Activated T-cell treated with anti-CD3 and anti-CD28 coated beads, Interleukin-2, amount 50 U/mL, for 72 hours (primary cell): ENCODE measurements around the gene ZNF831. TPM values are rescaled to one million over a fixed set of nuclear protein-coding genes. Genes with fewer than 3 reads are reported as not detected.

Experiments used
- ATAC-seq, 2 donors: fragments of 150-1000 bp; cut with Tn5 transposase; replicated peaks in 1 of 2; 2 replicates each; pipeline ENCODE4 v1.10.0; 2021; ENCODE audit warnings: moderate library complexity in 2 of 2, mild to moderate bottlenecking in 1 of 2
- DNase-seq, 2 donors: peaks; one replicate each; pipeline ENCODE4 v3.0.0; 2021 to 2022; ENCODE audit warnings: mixed read lengths in 1 of 2
- H3K27ac Mint-ChIP-seq: one replicate; pipeline ENCODE4 v1.8.0; 2022; ENCODE audit warnings: mild to moderate bottlenecking, moderate library complexity, mixed read lengths
- H3K27me3 Mint-ChIP-seq: one replicate; pipeline ENCODE4 v1.8.0; 2022; ENCODE audit warnings: low read depth, mixed read lengths
- H3K36me3 Mint-ChIP-seq, 2 donors: one replicate each; pipeline ENCODE4 v1.8.0; 2022; ENCODE audit warnings: mixed read lengths in 2 of 2, mild to moderate bottlenecking in 1 of 2; ENCODE audit not compliant: insufficient read depth in 2 of 2
- H3K4me1 Mint-ChIP-seq: one replicate; pipeline ENCODE4 v1.8.0; 2022; ENCODE audit warnings: low read depth, mixed read lengths
- H3K4me3 Mint-ChIP-seq, 2 donors: one replicate each; pipeline ENCODE4 v1.8.0; 2022; ENCODE audit warnings: mild to moderate bottlenecking in 2 of 2, mixed read lengths in 2 of 2, moderate library complexity in 2 of 2
- H3K9me3 Mint-ChIP-seq, 2 donors: one replicate each; pipeline ENCODE4 v1.8.0; 2022; ENCODE audit warnings: mixed read lengths in 2 of 2
- total RNA-seq, 2 donors: library from RNA; stranded (reverse); gene quantifications; one replicate each; pipeline ENCODE4 v1.2.3, GENCODE V29; 2022

ZNF831 gene
- total RNA-seq, 2 donors from 2014 or later: 8.2 to 9.0 TPM

- DNase-seq: no peak
- H3K36me3 Mint-ChIP-seq: peaks cover 8 to 16% of the 10 kb centered on the region in 2 donors
- H3K4me1 Mint-ChIP-seq: peaks cover 29% of the 10 kb centered on the region
- H3K27ac Mint-ChIP-seq: no peak overlapping the region
- H3K9me3 Mint-ChIP-seq: peaks cover 2 to 5% of the 10 kb centered on the region in 2 donors
- H3K27me3 Mint-ChIP-seq: no peaks in the 10 kb centered on the region
- no peak overlapping the region for H3K4me3 Mint-ChIP-seq
- no peak for ATAC-seq
Observed at GRCh38 chr20:59204165-59204894, 40.7 kb downstream of the ZNF831 start.

DNA sequence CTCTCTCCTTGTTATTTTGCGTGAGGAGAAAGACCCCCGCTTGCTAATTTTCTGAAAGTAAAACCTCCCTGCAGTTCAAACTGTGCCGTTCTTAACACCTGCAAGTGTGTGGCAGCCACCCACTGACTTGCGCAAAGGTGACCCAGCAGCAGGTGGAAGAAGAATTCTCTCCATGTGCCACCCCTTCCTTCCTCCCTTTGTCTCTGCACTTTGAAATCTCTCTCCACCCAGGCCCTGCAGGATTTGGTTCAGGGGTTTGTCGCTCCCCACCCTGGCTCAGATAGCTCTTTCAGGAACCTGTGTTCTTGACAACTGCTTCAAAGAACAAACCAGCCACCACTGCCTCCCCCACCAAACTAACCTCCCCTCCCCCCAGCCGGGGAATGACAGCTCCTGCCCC lies 41.4 kb downstream of the ZNF831 start:
- H3K27ac Mint-ChIP-seq: no peak overlapping the region
- H3K4me1 Mint-ChIP-seq: peaks cover 29% of the 10 kb centered on the region
- DNase-seq: no peak
- no peak for ATAC-seq
- no peak overlapping the region for H3K4me3 Mint-ChIP-seq
- peaks cover 2 to 3% of the 10 kb centered on the region in 2 donors for H3K9me3 Mint-ChIP-seq
- peaks cover 4 to 11% of the 10 kb centered on the region in 2 donors for H3K36me3 Mint-ChIP-seq
- H3K27me3 Mint-ChIP-seq: no peaks in the 10 kb centered on the region

- Mint-ChIP-seq H3K4me1 (peaks cover 29% of the 10 kb centered on the region), H3K4me3 (no peak overlapping the region), H3K27ac (no peak overlapping the region), H3K9me3 (no peaks in the 10 kb centered on the region), H3K27me3 (no peaks in the 10 kb centered on the region), H3K36me3 (peaks cover 0 to 3% of the 10 kb centered on the region in 2 donors)
- DNase-seq (no peak), ATAC-seq (peak; percentile 30 to 40)
Observed at GRCh38 chr20:59207235-59207634, 43.6 kb downstream of the ZNF831 start.

DNA sequence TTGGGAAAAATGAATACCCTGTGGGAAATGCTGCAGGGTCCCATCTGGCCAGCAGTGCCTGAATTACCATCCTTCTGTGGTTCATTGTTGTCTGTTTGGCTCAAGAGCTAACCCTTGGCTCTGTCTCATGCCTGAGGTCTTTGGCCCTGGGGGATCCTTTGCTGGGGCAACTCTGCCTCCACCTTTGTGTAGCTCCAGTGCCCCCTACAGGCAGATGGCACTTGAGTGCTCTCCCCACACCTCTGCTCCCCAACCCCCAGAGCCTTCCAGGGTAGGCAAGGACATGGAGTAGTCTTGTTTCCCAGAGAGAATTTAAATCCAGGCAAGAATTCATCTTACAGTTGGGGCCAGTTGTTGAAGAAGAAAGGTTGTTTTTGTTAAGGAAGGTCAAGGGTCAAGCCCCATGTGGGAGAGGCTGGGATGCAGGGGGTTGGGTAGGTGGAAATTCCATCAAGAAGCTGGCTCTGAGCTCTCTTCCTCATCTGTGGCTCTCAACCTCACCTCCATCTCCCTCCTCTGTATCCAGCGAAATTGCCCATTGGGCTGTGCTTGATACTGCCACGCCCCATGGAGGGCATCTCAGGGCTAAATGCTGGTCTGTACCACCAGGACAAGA lies 44.2 kb downstream of the ZNF831 start:
- Mint-ChIP-seq H3K4me1 (peaks cover 29% of the 10 kb centered on the region), H3K36me3 (peaks cover 0 to 3% of the 10 kb centered on the region in 2 donors), H3K9me3 (no peaks in the 10 kb centered on the region), H3K4me3 (peak overlapping the region in 1 of 2 donors; percentile 42), H3K27ac (peak overlapping the region; percentile 82), H3K27me3 (no peaks in the 10 kb centered on the region)
- DNase-seq (peak; percentile 85 to 86), ATAC-seq (peak; percentile 94 to 99)

DNA sequence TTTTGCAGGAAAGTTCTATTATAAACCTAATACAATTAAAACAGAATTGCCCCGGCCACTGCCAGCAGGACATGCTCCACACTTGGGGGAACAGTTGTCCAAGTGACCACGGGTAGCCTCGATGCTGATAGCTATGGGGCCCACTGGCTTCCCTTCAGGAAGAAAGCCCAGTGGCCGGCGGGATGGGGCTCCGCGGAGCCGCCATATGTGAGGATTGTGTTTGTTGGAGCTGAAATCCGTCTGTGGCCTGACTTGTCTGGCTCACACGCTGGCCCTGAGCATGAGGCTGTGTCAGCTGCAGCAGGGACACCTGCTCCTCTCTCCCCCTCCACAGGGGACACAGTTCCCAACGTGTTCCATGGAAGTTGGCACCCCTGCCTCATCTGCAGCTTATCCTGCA lies 46.6 kb downstream of the ZNF831 start:
- DNase-seq: no peak
- Mint-ChIP-seq H3K4me3 (no peak overlapping the region), H3K9me3 (no peaks in the 10 kb centered on the region), H3K27ac (no peak overlapping the region), H3K4me1 (peaks cover 20% of the 10 kb centered on the region), H3K27me3 (no peaks in the 10 kb centered on the region), H3K36me3 (peaks cover 0 to 3% of the 10 kb centered on the region in 2 donors)
- ATAC-seq: no peak

GRCh38 chr20:59211208-59211765 lies 47.7 kb downstream of the ZNF831 start:
- H3K36me3 Mint-ChIP-seq: peaks cover 0 to 3% of the 10 kb centered on the region in 2 donors
- H3K4me1 Mint-ChIP-seq: peaks cover 15% of the 10 kb centered on the region
- ATAC-seq (no peak), DNase-seq (no peak)
- no peak overlapping the region for H3K4me3 Mint-ChIP-seq
- H3K27ac Mint-ChIP-seq: no peak overlapping the region
- H3K27me3 Mint-ChIP-seq: no peaks in the 10 kb centered on the region
- H3K9me3 Mint-ChIP-seq: no peaks in the 10 kb centered on the region

DNA sequence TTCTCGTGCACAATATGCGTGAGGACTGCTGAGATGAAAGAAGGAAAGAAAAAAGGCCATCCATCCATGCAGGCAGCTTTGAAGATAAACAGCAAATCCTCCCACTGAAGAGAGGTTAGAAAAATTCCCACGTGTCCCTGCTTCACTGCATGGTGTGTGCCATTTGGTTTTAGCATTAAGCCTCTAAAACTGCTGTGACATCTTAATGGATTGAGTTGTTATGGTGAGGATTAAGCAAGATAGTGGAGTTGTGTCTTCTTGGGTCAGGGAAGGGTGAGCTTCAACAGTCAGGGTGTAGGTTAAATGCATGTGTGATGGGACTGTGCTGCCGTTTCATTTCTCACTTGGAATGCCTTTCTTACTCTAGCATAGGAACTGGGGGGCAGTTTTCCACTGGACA lies 50.5 kb downstream of the ZNF831 start:
- ATAC-seq (no peak), DNase-seq (no peak)
- no peaks in the 10 kb centered on the region for H3K27me3 Mint-ChIP-seq
- no peaks in the 10 kb centered on the region for H3K4me1 Mint-ChIP-seq
- H3K36me3 Mint-ChIP-seq: no peaks in the 10 kb centered on the region
- H3K4me3 Mint-ChIP-seq: no peak overlapping the region
- no peaks in the 10 kb centered on the region for H3K9me3 Mint-ChIP-seq
- H3K27ac Mint-ChIP-seq: no peak overlapping the region

GRCh38 chr20:59214606-59215547 lies 51.3 kb downstream of the ZNF831 start:
- no peak overlapping the region for H3K27ac Mint-ChIP-seq

GRCh38 chr20:59217173-59217572 lies 53.6 kb downstream of the ZNF831 start:
- DNase-seq (no peak), ATAC-seq (no peak)
- no peaks in the 10 kb centered on the region for H3K27me3 Mint-ChIP-seq
- no peak overlapping the region for H3K27ac Mint-ChIP-seq
- peaks cover 8% of the 10 kb centered on the region for H3K4me1 Mint-ChIP-seq
- no peak overlapping the region for H3K4me3 Mint-ChIP-seq
- no peaks in the 10 kb centered on the region for H3K36me3 Mint-ChIP-seq
- no peaks in the 10 kb centered on the region for H3K9me3 Mint-ChIP-seq

More at GRCh38 chr20:59214606-59215547, 51.3 kb downstream of the ZNF831 start:
- Mint-ChIP-seq H3K27me3 (no peaks in the 10 kb centered on the region), H3K4me1 (no peaks in the 10 kb centered on the region), H3K4me3 (no peak overlapping the region), H3K36me3 (no peaks in the 10 kb centered on the region), H3K9me3 (no peaks in the 10 kb centered on the region)
- no peak for DNase-seq
- no peak for ATAC-seq

GRCh38 chr20:59217794-59218280 lies 54.2 kb downstream of the ZNF831 start:
- H3K9me3 Mint-ChIP-seq: no peaks in the 10 kb centered on the region
- peaks cover 3% of the 10 kb centered on the region for H3K27me3 Mint-ChIP-seq
- no peak overlapping the region for H3K4me3 Mint-ChIP-seq

DNA sequence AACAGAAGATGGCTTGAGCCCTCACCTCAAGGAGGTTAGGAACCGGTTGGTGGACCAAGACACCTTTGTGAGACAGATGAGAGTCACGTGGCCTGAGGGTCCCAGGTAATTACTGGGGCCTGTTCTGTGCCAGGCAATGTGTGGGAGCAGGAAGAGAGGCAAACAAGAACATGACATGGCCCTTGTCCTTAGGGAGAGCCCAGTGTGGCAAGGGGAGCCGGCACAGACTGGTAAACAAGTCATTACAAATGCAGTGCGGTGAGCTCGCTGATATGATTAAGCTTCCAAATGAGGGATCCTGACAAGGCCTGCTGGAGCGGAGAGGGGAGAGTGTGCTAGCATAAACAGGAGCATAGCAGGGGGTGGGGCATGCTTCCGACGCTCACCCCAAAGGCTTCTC lies 55.6 kb downstream of the ZNF831 start:
- peaks cover 16% of the 10 kb centered on the region for H3K4me1 Mint-ChIP-seq
- H3K27ac Mint-ChIP-seq: no peak overlapping the region
- no peak for ATAC-seq

More at GRCh38 chr20:59217794-59218280, 54.2 kb downstream of the ZNF831 start:
- no peak overlapping the region for H3K27ac Mint-ChIP-seq
- ATAC-seq (no peak), DNase-seq (no peak)
- no peaks in the 10 kb centered on the region for H3K36me3 Mint-ChIP-seq
- peaks cover 14% of the 10 kb centered on the region for H3K4me1 Mint-ChIP-seq

GRCh38 chr20:59220161-59220560 lies 56.5 kb downstream of the ZNF831 start:
- ATAC-seq (no peak), DNase-seq (no peak)
- no peaks in the 10 kb centered on the region for H3K9me3 Mint-ChIP-seq
- no peak overlapping the region for H3K27ac Mint-ChIP-seq
- peaks cover 6% of the 10 kb centered on the region for H3K27me3 Mint-ChIP-seq
- no peak overlapping the region for H3K4me3 Mint-ChIP-seq
- H3K4me1 Mint-ChIP-seq: peaks cover 16% of the 10 kb centered on the region
- no peaks in the 10 kb centered on the region for H3K36me3 Mint-ChIP-seq

More for the DNA sequence above, 55.6 kb downstream of the ZNF831 start:
- DNase-seq: no peak
- Mint-ChIP-seq H3K36me3 (no peaks in the 10 kb centered on the region), H3K4me3 (no peak overlapping the region), H3K9me3 (no peaks in the 10 kb centered on the region), H3K27me3 (peaks cover 6% of the 10 kb centered on the region)
